ENCODE measurements around the gene ZAR1L.
A peak's percentile ranks its signal among the peaks of the same experiment; 100 is the strongest.

Gene ZAR1L

DNA sequence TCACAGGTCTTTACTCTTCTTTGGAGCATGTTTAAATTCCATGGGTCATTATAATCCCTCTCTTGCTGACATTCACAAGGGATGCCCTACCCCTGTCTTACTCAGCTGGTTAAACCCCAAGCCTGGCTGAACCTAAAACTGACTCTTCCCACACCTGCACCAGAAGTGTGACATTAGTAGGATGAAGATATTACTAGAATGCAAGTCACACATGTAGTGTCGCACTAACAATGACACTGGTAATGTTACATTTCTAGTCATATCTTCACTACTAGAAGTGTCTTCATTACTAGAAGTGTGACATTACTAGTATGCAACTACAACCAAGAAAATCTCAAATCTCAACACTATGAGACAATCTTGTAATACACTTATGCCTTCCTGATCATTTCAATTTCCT lies 14.2 kb downstream of the ZAR1L start:
- ATAC-seq: peak; percentile 41 to 53

- ATAC-seq: no peak
Measured at GRCh38 chr13:32300406-32300805, 14.8 kb downstream of the ZAR1L start.

- ATAC-seq: no peak
Measured at GRCh38 chr13:32299893-32300292, 15.3 kb downstream of the ZAR1L start.

GRCh38 chr13:32298695-32299094 lies 16.5 kb downstream of the ZAR1L start:
- no peak for ATAC-seq

DNA sequence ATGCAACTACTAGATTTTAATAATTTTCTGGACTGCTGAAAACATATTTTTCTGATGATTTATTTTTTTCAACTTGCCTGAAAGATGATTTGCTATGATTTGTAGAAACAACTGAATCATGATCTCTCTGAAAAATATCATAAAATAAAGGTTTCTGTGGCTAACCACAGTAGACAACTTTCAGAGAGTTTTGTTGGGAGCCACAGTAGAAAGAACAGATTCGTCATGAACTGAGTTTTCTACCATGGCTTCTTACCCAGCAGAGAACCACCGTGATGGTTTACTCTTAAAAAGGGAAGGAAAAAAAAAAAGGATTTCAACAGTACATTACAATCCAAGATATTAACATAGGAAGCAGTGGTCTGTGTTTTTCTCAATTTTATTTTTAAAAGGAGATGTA lies 18.0 kb downstream of the ZAR1L start:
- peak in 1 of 2 donors; percentile 43 for ATAC-seq

DNA sequence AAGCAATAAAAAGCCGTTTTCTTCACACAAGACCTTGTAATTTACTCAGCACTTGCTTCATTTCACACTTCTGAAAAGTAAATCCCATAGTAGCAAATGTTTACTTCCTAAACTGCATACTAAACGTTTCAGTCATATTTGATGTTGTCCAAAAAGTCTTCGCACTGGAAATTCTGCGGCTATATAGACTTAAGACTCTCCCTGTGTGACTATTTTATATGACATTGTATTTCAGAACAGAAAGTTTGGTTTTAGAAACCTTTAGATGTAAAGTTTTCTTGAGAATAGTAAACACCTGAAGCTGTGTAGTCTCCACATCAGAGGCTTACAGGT lies 29.6 kb downstream of the ZAR1L start:
- ATAC-seq: no peak

DNA sequence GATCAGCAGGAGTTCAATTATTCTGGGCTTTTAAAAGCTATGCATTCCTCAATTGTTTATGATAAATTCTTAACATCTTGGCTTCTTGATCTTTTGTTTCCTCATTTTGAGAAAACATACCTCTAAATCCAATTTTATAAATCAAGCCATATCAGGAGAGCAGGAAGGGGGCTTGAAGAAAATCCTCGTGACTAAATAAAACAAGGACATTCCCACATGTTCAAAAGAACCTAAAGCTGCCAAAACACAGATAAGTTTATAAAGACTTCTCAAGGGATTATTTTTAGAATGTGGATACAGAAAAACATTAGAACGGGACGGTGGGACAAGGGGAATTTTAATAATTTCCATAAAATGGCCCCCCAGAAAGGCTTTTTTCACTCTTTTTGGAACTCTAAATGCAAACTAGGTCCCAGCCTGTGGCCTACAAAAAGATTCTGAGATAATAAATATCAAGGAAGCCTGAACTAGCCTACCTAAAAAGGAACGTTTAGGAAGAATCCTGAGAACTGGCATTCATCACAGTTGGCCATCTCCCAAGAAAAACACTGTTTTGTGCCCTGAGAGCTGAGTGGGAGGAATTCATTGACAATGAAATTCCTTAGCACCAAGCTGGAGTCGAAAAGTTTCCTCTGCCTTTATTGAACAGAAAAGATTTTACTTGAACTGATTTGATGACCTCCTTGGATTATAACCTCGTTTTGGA lies 30.1 kb downstream of the ZAR1L start:
- ATAC-seq: no peak

DNA sequence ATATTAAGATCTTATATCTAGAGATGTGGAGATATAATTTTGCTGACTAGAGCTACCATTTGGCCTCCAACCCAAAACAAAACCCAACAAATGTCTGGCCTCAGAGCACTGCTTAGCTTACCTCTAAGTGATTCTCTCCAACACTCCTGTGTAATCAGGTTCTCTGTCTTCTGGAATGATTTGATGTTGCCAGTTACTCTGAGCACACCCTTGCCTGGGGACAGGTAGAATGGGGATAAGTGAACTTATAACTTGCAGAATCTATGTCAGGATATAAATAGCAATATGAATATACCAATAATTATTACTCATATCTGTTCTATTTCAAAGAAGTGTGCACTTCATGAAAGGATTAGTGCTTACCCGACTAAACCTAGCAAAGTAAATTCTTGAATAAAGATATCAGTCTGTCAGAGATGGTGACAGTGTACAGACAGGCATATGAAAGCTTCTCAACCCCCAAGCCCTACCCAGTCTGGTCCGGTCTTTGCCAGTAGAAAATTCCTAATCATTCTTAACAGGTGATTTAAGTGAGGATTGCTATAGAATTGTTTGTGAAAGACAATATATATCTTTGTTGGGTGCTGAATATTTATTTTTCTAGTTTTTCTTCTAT lies 33.0 kb downstream of the ZAR1L start:
- no peak for ATAC-seq

- ATAC-seq: no peak
Measured at GRCh38 chr13:32281096-32281495, 34.1 kb downstream of the ZAR1L start.

DNA sequence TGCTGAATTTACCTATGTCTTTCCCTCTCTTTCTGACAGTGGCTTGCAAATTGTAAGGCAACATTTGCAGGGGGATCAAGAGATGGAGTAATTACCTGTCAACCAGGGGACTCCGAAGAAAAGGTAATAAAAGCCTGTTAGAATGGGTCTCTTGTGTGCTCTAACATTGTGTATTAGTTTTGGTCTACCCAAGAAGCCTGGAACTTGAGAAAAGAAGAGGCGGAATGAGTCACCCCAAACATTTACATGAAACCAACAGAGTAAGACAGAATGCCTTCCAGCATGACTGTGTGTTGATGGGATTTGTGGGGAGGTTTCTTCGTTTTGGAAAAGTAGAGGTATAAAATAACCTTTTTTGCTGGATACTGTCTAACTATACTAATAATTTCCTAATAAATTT lies 36.7 kb downstream of the ZAR1L start:
- no peak for ATAC-seq

GRCh38 chr13:32277839-32278238 lies 37.3 kb downstream of the ZAR1L start:
- ATAC-seq: no peak

GRCh38 chr13:32272021-32272683 lies 43.0 kb downstream of the ZAR1L start:
- peak in 1 of 2 donors; percentile 24 for ATAC-seq

GRCh38 chr13:32267836-32268439 lies 47.2 kb downstream of the ZAR1L start:
- ATAC-seq: peak in 1 of 2 donors; percentile 58

DNA sequence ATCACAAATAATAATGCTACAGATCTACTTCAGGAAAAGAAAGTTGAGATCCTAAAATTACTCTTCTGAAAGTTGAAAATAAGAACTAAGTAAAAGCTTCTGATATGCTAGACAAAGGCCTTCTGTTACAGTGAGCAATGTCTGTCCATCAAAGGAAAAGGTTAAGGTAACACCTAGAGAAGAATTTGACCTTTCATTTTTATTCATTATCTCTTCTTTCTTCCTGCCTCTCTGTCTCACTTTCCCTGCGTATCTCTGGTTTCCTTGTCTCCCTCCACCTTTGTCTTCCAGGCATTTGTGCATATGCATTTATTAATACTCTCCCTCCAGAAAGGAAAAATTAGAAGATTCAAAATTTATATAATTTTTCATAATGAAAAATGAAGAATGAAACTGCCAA lies 49.0 kb downstream of the ZAR1L start:
- ATAC-seq: no peak

- ATAC-seq: no peak
Measured at GRCh38 chr13:32265726-32266125, 49.4 kb downstream of the ZAR1L start.

- no peak for ATAC-seq
Measured at GRCh38 chr13:32264407-32264806, 50.8 kb downstream of the ZAR1L start.

GRCh38 chr13:32262619-32263018 lies 52.5 kb downstream of the ZAR1L start:
- ATAC-seq: no peak

DNA sequence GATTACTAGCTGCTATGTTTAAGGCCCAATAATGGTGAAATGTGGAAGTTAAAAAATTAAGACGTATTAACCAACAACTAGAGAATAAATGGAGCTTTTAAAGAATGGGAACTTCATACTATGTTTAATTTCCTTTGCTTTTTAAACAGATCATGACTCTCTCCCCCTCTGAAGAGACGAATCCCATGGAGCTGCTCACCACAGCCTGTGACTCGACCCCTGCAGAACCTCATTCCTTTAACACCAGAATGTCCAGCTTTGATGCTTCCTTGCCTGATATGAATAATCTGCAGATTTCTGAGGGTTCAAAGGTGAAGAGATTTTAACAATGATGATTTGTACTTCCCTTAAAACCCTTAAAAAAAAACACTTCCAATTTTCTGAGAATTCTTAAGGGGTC lies 53.0 kb downstream of the ZAR1L start:
- no peak for ATAC-seq

DNA sequence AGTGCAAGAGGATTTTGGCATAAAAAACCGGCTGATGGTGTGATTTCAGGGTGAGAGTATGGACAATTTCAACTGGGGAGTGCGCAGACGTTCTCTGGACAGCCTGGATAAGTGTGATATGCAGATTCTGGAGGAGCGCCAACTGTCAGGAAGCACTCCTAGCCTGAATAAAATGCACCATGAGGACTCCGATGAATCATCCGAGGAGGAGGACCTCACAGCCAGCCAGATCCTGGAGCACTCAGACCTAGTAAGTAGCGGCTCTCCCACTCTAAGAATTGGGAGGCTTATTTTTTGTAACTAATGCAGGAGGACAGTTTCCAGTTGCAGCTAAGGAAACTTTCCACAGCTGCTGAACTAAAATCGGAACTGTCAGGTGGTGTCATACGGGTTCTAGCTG lies 53.6 kb downstream of the ZAR1L start:
- ATAC-seq: no peak

- no peak for ATAC-seq
Measured at GRCh38 chr13:32259116-32259515, 56.0 kb downstream of the ZAR1L start.

DNA sequence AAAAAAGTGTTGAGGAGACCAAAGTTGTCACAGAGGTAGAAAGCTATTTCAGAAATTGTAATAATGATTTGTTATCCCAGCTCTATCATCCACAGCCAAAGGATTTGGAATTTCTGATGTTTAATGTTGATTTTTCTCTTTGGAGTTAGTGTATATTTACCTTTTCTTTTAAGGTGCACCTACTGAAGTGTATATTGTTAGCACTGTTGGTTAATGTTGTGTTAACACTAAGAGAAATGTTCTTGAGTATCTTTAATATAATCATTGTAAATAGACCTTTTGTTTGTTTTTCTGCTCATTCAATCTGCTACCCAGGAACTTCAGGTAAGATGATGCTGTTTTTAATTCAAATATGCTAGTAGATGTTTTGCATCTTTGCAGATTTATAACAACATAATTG lies 57.5 kb downstream of the ZAR1L start:
- ATAC-seq: no peak

DNA sequence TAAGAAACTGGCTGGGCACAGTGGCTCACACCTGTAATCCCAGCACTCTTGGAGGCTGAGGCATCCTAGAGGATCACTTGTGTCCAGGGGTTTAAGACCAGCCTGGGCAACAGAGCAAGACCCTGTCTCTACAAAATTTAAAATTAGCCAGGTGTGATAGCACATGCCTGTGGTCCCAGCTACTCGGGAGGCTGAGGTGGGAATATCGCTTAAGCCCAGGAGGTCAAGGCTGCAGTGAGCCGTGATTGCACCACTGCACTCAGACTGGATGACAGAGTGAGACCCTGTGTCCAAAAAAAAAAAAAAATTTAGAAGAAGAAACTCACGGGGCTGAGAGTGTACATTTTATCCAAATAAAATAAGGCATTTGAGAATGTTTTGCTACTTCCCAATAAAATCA lies 58.9 kb downstream of the ZAR1L start:
- ATAC-seq: no peak

- ATAC-seq: no peak
Measured at GRCh38 chr13:32255724-32256109, 59.4 kb downstream of the ZAR1L start.

All from activated CD4-positive, CD25-positive, alpha-beta regulatory T cell treated with anti-CD3 and anti-CD28 coated beads, Interleukin-2, amount 50 U/mL, for 24 hours (primary cell).